Measurements from ENCODE around the gene PRAMEF12.
"Not testable (repeated sequence)": the region's sequence is repeated elsewhere in the genome, so short reads cannot be mapped to it uniquely, and the experiment has no call there.

Gene PRAMEF12

GRCh38 chr1:12771186-12771585 is 2.4 kb upstream of the PRAMEF12 start:
- no peak for DNase-seq

- DNase-seq = no peak
Measured at GRCh38 chr1:12772520-12772919, 1.0 kb upstream of the PRAMEF12 start.

- DNase-seq = no peak
Measured at GRCh38 chr1:12774801-12775345, 1.3 kb downstream of the PRAMEF12 start.

- no peak for DNase-seq
Measured at GRCh38 chr1:12775443-12775842, 1.9 kb downstream of the PRAMEF12 start.

- DNase-seq = no peak
Measured at GRCh38 chr1:12776801-12777557, 3.4 kb downstream of the PRAMEF12 start.

- no peak for DNase-seq
Measured at GRCh38 chr1:12778061-12778460, 4.5 kb downstream of the PRAMEF12 start.

GRCh38 chr1:12778907-12779306 is 5.4 kb downstream of the PRAMEF12 start:
- no peak for DNase-seq

- not testable (repeated sequence) for DNase-seq
Measured at GRCh38 chr1:12781488-12781887, 8.0 kb downstream of the PRAMEF12 start.

GRCh38 chr1:12783783-12784182 is 10.2 kb downstream of the PRAMEF12 start:
- DNase-seq = peak; percentile 68

GRCh38 chr1:12784729-12785128 is 11.2 kb downstream of the PRAMEF12 start:
- not testable (repeated sequence) for DNase-seq

GRCh38 chr1:12791097-12791496 is 17.6 kb downstream of the PRAMEF12 start, which contains the start of gene PRAMEF1:
Gene PRAMEF1, plus strand, starts transcription at chr1:12791397. Its CDS starts 1,831 bp downstream, at chr1:12793228.
- DNase-seq = not testable (repeated sequence)

- no peak for DNase-seq
Measured at GRCh38 chr1:12798911-12799310, 25.4 kb downstream of the PRAMEF12 start.

- peak; percentile 55 for DNase-seq
Measured at GRCh38 chr1:12799730-12800129, 26.2 kb downstream of the PRAMEF12 start.

- DNase-seq = peak; percentile 58
Measured at GRCh38 chr1:12809933-12810332, 36.4 kb downstream of the PRAMEF12 start.

- peak; percentile 81 for DNase-seq
Measured at GRCh38 chr1:12810691-12811408, 37.3 kb downstream of the PRAMEF12 start.

- DNase-seq = no peak
Measured at GRCh38 chr1:12811409-12811784, 37.9 kb downstream of the PRAMEF12 start.

- peak; percentile 78 for DNase-seq
Measured at GRCh38 chr1:12819061-12819460, 45.5 kb downstream of the PRAMEF12 start.
